ENCODE results near the gene TRPM5.

TRPM5 gene

GRCh38 chr11:2468363-2469235 lies 24.3 kb upstream of the TRPM5 start:
- no peak for DNase-seq

DNA sequence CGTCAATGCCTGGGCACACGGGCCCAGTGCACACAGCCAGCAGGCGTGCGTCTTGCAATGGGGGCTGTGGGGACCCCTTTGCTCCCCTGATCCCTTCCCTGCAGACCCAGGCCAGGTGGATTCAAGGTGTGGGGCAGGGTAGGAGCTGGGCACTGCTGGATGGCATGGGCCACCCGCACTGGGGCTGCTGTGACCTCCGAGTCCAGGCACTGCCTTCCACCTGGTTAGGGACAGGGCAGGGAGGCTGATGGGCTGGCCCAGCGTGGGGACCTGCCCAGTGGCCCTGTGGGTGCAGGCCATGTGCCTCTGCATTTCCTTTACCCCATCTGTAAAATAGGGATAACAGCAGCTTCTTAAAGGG lies 23.4 kb upstream of the TRPM5 start:
- no peak for DNase-seq

DNA sequence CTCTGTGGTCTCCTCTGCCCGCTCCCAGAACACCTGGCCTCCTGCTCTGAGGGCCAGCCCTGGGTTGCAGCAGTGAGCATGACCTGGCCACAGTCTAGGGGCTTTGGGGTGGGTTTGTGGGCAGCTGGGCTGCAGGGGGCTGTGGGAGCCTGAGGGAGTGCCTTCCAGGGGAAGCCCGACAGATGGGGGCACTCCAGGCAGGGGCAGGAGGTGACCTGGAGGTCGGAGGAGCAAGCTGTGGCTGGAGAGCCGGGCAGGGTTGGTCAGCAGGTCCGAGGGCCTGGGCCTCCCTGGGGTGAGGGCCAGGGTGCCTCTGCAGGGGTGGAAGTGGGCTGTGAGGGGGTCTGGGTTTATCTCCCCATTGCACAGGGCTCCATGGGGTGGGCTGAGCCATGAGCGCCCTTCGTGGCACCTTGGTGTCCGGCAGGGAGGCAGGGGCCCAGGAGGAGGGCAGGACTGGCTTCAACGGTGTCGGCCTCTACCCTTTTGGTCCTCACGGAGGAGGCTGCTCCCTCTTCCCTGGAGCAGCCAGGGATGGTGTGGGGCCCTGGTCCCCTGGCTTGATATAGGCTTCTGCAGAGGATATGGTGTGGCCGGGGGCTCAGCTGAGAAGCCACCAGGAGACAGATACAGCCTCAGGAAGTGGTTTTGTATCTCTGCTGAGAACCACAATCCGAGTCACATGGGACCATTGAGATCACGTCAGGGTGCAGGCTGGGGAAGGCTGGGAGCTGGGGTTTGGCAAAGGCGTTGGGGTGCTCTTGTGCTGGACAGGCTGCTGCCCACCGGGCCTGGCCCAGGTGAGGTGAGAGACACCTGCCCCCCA lies 22.8 kb upstream of the TRPM5 start:
- DNase-seq = peak; percentile 72

DNA sequence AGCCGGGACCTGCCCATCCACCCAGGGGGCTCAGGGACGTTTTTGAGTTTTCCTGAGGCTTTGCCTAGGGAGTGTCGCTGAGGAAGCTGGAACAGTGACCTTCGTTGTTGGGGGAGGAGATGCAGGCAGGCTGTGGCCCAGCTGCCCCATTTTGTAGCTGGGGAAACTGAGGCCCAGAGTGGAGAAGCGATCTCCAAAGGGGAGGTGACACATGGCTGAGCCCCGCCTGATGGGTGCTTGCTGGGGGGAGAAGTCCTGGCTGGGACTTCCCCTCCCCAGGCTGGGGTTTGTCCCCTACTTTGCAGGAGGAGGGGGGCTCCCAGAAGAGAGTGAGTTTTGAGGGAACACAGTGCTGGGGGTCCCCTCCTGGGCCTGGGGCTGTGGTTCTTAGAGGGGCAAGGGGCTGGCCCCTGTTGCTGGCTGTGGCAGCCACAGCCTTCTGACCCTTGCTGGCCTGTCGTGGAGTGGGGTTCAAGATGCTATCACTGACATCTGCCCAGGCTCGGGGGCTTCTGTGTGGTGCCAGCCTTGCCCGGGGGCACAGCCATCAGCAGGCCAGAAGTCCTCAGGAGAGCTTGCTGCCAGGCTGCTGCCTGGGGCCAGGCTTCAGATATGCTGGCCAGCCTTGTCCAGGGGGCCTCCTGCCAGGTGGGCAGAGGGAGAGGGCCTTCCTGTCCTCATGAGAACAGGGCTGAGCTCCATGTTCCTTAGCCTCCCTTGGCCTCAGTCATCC lies 21.9 kb upstream of the TRPM5 start:
- DNase-seq = no peak

GRCh38 chr11:2465202-2466068 lies 21.1 kb upstream of the TRPM5 start:
- DNase-seq = no peak

- DNase-seq = no peak
Measured at GRCh38 chr11:2464451-2465165, 20.3 kb upstream of the TRPM5 start.

GRCh38 chr11:2463766-2464277 lies 19.5 kb upstream of the TRPM5 start:
- DNase-seq = no peak

GRCh38 chr11:2462986-2463765 lies 18.9 kb upstream of the TRPM5 start:
- DNase-seq = no peak

DNA sequence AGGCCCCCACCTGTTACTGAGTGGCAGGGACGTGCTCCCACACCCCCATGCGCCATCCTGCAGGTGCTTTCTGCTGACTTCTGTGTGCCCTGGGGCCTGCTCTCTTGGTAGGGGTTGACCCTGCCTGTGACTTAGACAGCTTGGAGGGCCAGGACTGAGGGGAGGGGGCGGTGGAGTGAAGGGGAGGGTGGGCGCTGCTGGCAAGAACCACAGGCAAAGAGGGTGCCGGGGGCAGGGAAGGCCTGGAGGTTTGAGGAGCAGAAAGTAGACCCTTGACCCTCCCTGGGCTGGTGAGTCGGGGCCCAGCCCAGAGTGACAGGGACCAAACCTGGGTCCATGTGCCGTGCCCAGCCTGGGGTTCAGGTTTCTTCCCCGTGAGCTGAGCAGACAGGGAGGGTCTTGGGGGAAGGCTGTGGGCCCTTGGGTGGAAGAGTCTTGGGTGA lies 18.2 kb upstream of the TRPM5 start:
- no peak for DNase-seq

GRCh38 chr11:2461956-2462542 lies 17.7 kb upstream of the TRPM5 start:
- no peak for DNase-seq

- no peak for DNase-seq
Measured at GRCh38 chr11:2461253-2461955, 17.1 kb upstream of the TRPM5 start.

GRCh38 chr11:2460540-2461252 lies 16.4 kb upstream of the TRPM5 start:
- no peak for DNase-seq

DNA sequence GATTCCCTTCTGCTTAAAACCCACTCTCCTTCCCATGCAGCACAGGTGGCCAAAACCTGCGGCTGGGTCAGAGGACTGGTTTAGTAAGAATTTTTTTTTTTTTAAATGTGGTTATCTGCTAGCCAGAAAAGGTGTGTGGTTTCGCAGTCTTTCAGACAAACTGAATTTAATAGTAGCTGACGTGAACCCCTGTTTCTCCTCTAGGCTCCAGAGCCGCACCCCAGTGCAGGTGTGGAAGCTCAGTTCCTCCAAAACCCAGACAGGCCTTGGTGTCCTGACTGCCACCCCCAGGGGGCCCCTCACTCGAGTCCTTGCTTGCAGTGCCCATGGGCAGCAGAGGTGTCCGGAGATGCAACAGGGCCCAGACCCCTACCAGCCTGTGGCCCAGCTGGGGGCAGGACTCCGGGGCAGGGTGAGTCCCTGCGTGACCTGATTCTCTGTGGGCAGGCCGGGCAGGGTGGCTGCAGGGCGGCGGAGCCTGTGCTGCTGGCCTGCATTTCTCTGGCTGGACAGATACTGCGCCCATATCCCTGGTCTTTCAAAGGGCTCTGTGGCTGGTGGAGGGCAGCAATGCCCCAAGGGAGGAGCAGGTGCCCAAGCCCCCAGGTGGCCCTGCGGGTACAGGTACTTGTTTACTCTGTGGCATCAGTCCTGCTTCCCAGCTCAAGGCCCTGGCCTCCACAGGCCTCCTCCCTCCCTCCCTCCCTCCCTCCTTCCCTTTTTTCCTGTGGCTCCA lies 15.7 kb upstream of the TRPM5 start:
- DNase-seq = no peak

GRCh38 chr11:2459016-2459725 lies 14.9 kb upstream of the TRPM5 start:
- DNase-seq = no peak

GRCh38 chr11:2458321-2458720 lies 14.0 kb upstream of the TRPM5 start:
- no peak for DNase-seq

- no peak for DNase-seq
Measured at GRCh38 chr11:2453436-2453835, 9.1 kb upstream of the TRPM5 start.

DNA sequence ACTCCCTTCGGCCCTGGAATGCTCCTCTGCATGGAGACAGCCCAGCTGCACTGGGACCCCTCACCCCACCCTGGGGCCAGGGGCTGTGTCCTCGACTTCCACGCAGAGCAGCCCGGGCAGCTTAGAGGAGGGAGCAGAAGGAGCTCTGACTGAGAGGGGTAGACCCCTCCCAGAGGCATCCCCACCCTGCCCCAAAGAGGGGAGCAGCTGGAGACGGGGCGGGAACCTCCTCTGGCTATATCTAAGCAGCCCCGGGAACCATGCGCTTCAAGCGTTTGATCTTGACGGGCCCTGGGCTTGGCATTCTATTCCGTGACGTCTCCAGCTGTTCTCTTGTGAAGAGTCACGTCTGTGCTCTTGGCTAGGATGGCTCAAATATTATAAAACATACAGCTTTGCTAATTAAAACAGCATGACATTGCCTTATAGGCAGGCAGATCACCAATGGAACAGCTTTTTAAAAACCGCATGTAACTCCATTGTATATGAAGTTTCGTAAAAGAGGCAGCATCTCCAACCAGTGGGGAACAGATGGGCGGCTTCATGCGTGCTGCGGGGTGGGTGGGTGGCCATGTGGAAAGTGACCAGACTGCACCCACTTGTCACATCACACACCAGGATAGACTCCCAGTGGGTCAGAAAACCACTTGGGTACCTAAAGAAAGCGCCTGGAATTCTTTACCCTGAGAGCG lies 8.2 kb upstream of the TRPM5 start:
- DNase-seq = no peak
